Stimulated activated CD4-positive, alpha-beta T cell treated with anti-CD3 and anti-CD28 coated beads, Interleukin-15, amount 100 ng/mL, for 1 hour (primary cell): Measurements from ENCODE around the gene FEM1B.

Experiments
- DNase-seq, 2 donors: peaks; one replicate each; pipeline ENCODE4 v3.0.0-alpha.2; 2020; ENCODE audit warnings: low read depth in 1 of 2, low spot score in 1 of 2

The FEM1B gene

GRCh38 chr15:68321229-68321628 is 43.7 kb downstream of the FEM1B start:
- DNase-seq: no peak

- no peak for DNase-seq
Observed at GRCh38 chr15:68322796-68323195, 45.3 kb downstream of the FEM1B start.

- DNase-seq: no peak
Observed at GRCh38 chr15:68325726-68326125, 48.2 kb downstream of the FEM1B start.

GRCh38 chr15:68326711-68327354 is 49.3 kb downstream of the FEM1B start:
- no peak for DNase-seq

GRCh38 chr15:68328443-68328842 is 50.9 kb downstream of the FEM1B start:
- no peak for DNase-seq

- no peak for DNase-seq
Observed at GRCh38 chr15:68328964-68329363, 51.4 kb downstream of the FEM1B start.

- DNase-seq: no peak
Observed at GRCh38 chr15:68330416-68330815, 52.9 kb downstream of the FEM1B start.

GRCh38 chr15:68330901-68331300 is 53.4 kb downstream of the FEM1B start:
- DNase-seq: no peak

GRCh38 chr15:68332266-68332665 is 54.7 kb downstream of the FEM1B start:
- no peak for DNase-seq

- DNase-seq: no peak
Observed at GRCh38 chr15:68333775-68334470, 56.4 kb downstream of the FEM1B start.

- DNase-seq: no peak
Observed at GRCh38 chr15:68334661-68335124, 57.1 kb downstream of the FEM1B start.

- DNase-seq: no peak
Observed at GRCh38 chr15:68335251-68335650, 57.7 kb downstream of the FEM1B start.

- no peak for DNase-seq
Observed at GRCh38 chr15:68335655-68336054, 58.1 kb downstream of the FEM1B start.

- DNase-seq: no peak
Observed at GRCh38 chr15:68336516-68336915, 59.0 kb downstream of the FEM1B start.

- no peak for DNase-seq
Observed at GRCh38 chr15:68337826-68338225, 60.3 kb downstream of the FEM1B start.

GRCh38 chr15:68339481-68339880 is 61.9 kb downstream of the FEM1B start:
- DNase-seq: no peak

- no peak for DNase-seq
Observed at GRCh38 chr15:68340726-68341671, 63.5 kb downstream of the FEM1B start.

GRCh38 chr15:68341760-68342725 is 64.5 kb downstream of the FEM1B start:
- no peak for DNase-seq

- DNase-seq: no peak
Observed at GRCh38 chr15:68343579-68344225, 66.2 kb downstream of the FEM1B start.

- DNase-seq: no peak
Observed at GRCh38 chr15:68344600-68344999, 67.1 kb downstream of the FEM1B start.
